Type B pancreatic cell (in vitro differentiated cells): Measurements from ENCODE around the gene STARD7. TPM values are rescaled to one million over a fixed set of nuclear protein-coding genes. Genes with fewer than 3 reads are reported as not detected.

Experiments used
- DNase-seq: peaks from one replicate; pipeline ENCODE4 v3.0.0; 2021; ENCODE audit warnings: mixed read lengths; ENCODE audit not compliant: unreplicated experiment; ENCODE audit errors: extremely low spot score
- H3K27ac Mint-ChIP-seq: 2 replicates; pipeline ENCODE4 v1.8.0; 2021; ENCODE audit warnings: mild to moderate bottlenecking, mixed read lengths
- H3K27me3 Mint-ChIP-seq: 2 replicates; pipeline ENCODE4 v1.8.0; 2021; ENCODE audit warnings: mixed read lengths
- H3K36me3 Mint-ChIP-seq: 2 replicates; pipeline ENCODE4 v1.8.0; 2021; ENCODE audit warnings: mixed read lengths
- H3K4me1 Mint-ChIP-seq: one replicate; pipeline ENCODE4 v1.8.0; 2021; ENCODE audit warnings: mixed read lengths; ENCODE audit not compliant: unreplicated experiment
- H3K4me3 Mint-ChIP-seq: 2 replicates; pipeline ENCODE4 v1.8.0; 2021; ENCODE audit warnings: mild to moderate bottlenecking, mixed read lengths
- H3K9me3 Mint-ChIP-seq: 2 replicates; pipeline ENCODE4 v1.8.0; 2021; ENCODE audit warnings: mixed read lengths
- total RNA-seq: library from RNA; stranded (reverse); gene quantifications from 2 replicates; pipeline ENCODE4 v1.2.1, GENCODE V29; 2021; ENCODE audit warnings: low replicate concordance
- TF ChIP-seq, protein P1 (sequence below): fragments of 200-600 bp; sonication (generic); conservative IDR thresholded peaks from 2 replicates; pipeline ENCODE4 v1.5.0; 2021; ENCODE audit warnings: antibody characterized with exemption, mild to moderate bottlenecking

STARD7 gene
- total RNA-seq, 1 donor from 2014 or later, result 146 TPM

DNA sequence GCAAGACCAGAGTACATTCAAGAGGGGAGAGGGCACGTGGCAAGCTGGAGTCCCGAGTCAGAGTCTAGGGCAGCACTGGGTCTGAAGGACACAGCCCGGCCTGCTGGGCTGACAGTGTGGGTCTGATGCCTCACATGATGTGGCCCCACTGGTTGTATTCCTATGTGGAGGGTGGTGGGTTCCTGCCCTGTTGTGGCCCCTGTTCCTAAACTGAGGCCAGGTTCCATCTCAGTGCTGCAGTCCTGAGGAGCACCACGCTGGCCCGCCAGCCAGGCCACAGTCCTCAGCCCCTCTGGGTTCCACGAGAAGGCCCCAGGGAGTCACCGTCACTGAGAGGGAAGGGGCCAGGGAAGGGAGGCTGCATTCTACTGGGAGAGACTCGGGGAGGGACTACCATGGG lies 43.9 kb upstream of the STARD7 start:
- no peak overlapping the region for H3K27ac Mint-ChIP-seq
- H3K9me3 Mint-ChIP-seq, result no peaks in the 10 kb centered on the region
- DNase-seq, result no peak
- H3K27me3 Mint-ChIP-seq, result no peaks in the 10 kb centered on the region
- peaks cover 27% of the 10 kb centered on the region for H3K4me1 Mint-ChIP-seq
- no peak overlapping the region for H3K4me3 Mint-ChIP-seq
- TF ChIP-seq, protein P1, sequence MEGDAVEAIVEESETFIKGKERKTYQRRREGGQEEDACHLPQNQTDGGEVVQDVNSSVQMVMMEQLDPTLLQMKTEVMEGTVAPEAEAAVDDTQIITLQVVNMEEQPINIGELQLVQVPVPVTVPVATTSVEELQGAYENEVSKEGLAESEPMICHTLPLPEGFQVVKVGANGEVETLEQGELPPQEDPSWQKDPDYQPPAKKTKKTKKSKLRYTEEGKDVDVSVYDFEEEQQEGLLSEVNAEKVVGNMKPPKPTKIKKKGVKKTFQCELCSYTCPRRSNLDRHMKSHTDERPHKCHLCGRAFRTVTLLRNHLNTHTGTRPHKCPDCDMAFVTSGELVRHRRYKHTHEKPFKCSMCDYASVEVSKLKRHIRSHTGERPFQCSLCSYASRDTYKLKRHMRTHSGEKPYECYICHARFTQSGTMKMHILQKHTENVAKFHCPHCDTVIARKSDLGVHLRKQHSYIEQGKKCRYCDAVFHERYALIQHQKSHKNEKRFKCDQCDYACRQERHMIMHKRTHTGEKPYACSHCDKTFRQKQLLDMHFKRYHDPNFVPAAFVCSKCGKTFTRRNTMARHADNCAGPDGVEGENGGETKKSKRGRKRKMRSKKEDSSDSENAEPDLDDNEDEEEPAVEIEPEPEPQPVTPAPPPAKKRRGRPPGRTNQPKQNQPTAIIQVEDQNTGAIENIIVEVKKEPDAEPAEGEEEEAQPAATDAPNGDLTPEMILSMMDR, result no peak
- peaks cover 17% of the 10 kb centered on the region for H3K36me3 Mint-ChIP-seq

DNA sequence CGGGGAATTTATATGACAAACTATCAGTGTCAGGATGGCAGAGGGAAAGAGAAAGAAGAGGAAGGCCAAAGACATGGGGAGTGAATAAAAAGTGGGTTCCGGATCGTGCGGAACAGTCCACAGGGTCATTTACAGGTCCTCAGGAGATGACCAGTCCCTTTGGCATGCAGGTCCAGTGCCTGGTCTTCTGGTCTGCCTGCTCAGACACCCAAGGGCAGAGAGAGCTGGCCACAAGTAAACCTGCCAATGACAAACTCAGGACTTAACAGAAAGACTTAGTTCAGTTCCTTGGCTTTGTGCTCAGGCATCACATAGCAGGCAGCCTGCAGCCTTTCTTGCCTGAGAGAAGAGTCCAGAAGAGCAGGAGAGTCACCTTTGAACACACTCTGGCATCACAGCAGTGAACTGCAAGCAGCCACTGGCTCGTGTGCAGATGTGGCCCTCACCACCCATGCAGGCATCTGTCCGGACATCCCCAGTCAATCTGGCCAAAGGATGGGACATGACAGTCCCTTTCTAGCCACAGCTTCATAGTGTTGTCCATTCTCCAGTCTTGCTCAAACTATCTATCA lies 43.2 kb upstream of the STARD7 start:
- Mint-ChIP-seq H3K27ac (peak overlapping the region; percentile 54), H3K36me3 (peaks cover 17% of the 10 kb centered on the region), H3K9me3 (no peaks in the 10 kb centered on the region), H3K4me3 (no peak overlapping the region), H3K27me3 (no peaks in the 10 kb centered on the region), H3K4me1 (peaks cover 31% of the 10 kb centered on the region)
- DNase-seq, result no peak
- TF ChIP-seq, protein P1, result no peak

DNA sequence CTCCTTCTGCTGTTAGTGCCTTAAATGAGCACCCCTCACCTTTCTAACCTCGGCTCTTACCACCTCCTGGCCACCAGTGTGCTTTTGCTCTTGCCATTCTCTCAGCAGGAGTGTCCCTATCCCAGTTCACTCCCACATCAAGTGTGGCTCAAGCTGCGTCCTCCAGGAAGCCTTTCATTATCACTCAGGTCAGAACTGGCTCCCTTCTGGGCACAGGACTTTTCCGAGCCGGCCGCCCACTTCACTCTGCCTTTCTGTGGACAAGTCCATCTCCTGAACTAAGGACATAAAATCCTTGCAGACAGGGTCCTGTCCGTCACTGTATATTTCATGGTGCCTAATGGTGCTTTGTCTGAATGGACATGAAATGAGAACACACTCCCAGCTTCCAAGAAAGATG lies 41.6 kb upstream of the STARD7 start:
- H3K9me3 Mint-ChIP-seq, result no peaks in the 10 kb centered on the region
- peak overlapping the region; percentile 38 for H3K27ac Mint-ChIP-seq
- H3K4me3 Mint-ChIP-seq, result no peak overlapping the region

DNA sequence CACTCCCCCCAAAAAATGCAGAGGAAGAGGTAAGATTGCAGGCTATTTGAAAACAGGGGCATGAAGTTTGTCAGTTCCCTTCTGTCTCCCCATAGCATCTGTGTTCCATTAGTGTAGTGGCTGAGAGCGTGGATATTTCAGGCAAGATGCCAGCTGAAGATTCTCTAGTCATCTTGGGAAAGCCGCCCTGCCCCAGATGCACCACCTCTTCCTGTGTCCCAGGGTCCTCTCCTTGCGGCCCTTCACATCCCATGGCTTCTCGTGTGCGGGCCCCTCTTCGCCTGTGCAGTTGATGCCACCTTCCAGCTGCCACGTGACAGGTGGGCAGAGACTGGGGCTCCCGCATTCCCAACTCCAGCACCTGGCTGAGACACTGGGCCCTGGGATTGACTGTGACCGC lies 41.0 kb upstream of the STARD7 start:
- H3K4me3 Mint-ChIP-seq, result peak overlapping the region; percentile 19
- peaks cover 32% of the 10 kb centered on the region for H3K4me1 Mint-ChIP-seq
- no peaks in the 10 kb centered on the region for H3K9me3 Mint-ChIP-seq
- peaks cover 12% of the 10 kb centered on the region for H3K36me3 Mint-ChIP-seq
- no peak for DNase-seq
- no peak overlapping the region for H3K27ac Mint-ChIP-seq
- H3K27me3 Mint-ChIP-seq, result no peaks in the 10 kb centered on the region
- TF ChIP-seq, protein P1, result no peak

More for the DNA sequence above, 41.6 kb upstream of the STARD7 start:
- Mint-ChIP-seq H3K4me1 (peaks cover 32% of the 10 kb centered on the region), H3K36me3 (peaks cover 13% of the 10 kb centered on the region), H3K27me3 (no peaks in the 10 kb centered on the region)
- no peak for DNase-seq
- TF ChIP-seq, protein P1, result no peak

DNA sequence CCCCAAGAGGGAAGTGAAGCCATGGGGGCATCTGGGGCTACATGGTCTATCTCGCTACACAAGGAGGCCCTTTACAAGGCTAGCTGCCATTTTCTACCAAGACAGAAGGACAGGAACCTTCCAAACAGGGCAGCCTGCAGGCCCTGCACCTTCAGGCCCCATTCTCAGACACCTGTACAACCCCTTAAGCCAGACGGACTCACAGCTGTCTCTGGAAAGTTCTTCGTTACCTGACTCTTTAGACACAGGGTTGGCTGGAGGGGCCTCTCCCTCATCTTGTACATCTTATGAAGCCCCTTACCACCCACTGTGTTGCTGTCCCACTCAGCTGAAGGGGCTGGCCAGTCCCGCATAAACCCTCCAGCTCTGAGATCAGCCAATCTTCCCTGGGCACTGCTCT lies 40.0 kb upstream of the STARD7 start:
- no peak for DNase-seq
- H3K27ac Mint-ChIP-seq, result no peak overlapping the region
- peaks cover 8% of the 10 kb centered on the region for H3K36me3 Mint-ChIP-seq
- peaks cover 32% of the 10 kb centered on the region for H3K4me1 Mint-ChIP-seq
- H3K9me3 Mint-ChIP-seq, result no peaks in the 10 kb centered on the region
- TF ChIP-seq, protein P1, result no peak
- no peak overlapping the region for H3K4me3 Mint-ChIP-seq
- H3K27me3 Mint-ChIP-seq, result no peaks in the 10 kb centered on the region

DNA sequence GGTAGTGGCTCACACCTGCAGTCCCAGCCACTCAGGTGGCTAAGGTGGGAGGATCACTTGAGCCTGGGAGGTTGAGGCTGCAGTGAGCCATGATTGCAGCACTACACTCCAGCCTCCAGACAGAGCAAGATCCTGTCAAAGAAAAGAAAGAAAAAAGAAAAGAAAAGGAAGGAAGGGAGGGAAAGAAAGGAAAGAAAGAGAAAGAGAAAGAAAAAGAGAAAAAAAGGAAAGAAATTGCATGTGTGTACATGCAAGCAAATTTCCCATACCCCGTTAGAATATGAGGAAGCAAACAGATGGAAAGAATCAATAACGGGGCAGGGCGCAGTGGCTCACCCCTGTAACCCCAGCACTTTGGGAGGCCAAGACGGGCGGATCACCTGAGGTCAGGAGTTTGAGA lies 39.3 kb upstream of the STARD7 start:
- H3K27me3 Mint-ChIP-seq, result no peaks in the 10 kb centered on the region
- no peak overlapping the region for H3K27ac Mint-ChIP-seq
- peaks cover 32% of the 10 kb centered on the region for H3K4me1 Mint-ChIP-seq
- H3K4me3 Mint-ChIP-seq, result no peak overlapping the region
- H3K36me3 Mint-ChIP-seq, result peaks cover 4% of the 10 kb centered on the region
- no peak for DNase-seq
- H3K9me3 Mint-ChIP-seq, result no peaks in the 10 kb centered on the region
- TF ChIP-seq, protein P1, result no peak
